ENCODE measurements around the gene OSBPL6.

DNA sequence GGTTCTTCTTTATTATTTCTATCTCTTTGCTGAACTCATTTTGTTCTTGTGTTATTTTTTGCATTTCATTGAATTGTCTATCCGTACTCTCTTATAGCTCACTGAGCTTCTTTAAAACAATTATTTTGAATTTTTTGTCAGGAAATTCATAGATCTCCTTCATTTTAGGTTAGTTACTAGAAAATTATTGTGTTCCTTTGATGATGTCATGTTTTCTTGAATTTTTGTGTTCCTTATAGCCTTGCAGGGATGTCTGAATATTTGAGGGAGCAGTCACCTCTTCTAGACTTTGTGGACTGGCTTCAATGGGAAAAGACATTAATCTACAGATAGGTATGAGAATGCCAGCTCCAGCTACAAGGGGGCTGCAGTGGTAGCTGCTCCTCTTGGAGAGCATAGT is 20.7 kb upstream of the OSBPL6 start:
- TF ChIP-seq, protein P1, sequence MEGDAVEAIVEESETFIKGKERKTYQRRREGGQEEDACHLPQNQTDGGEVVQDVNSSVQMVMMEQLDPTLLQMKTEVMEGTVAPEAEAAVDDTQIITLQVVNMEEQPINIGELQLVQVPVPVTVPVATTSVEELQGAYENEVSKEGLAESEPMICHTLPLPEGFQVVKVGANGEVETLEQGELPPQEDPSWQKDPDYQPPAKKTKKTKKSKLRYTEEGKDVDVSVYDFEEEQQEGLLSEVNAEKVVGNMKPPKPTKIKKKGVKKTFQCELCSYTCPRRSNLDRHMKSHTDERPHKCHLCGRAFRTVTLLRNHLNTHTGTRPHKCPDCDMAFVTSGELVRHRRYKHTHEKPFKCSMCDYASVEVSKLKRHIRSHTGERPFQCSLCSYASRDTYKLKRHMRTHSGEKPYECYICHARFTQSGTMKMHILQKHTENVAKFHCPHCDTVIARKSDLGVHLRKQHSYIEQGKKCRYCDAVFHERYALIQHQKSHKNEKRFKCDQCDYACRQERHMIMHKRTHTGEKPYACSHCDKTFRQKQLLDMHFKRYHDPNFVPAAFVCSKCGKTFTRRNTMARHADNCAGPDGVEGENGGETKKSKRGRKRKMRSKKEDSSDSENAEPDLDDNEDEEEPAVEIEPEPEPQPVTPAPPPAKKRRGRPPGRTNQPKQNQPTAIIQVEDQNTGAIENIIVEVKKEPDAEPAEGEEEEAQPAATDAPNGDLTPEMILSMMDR (IDR thresholded peaks at IDR 0.05): no peak
- no peak for TF ChIP-seq POLR2A (IDR thresholded peaks at IDR 0.05)

All from heart left ventricle (tissue), 13 donors.